ENCODE measurements around the gene INCENP.
A peak's percentile ranks its signal among the peaks of the same experiment; 100 is the strongest.
"Not testable (repeated sequence)": the region's sequence is repeated elsewhere in the genome, so short reads cannot be mapped to it uniquely, and the experiment has no call there.

The INCENP gene

GRCh38 chr11:62123669-62124185 lies at the start of gene INCENP:
Gene INCENP, plus strand, starts transcription at chr11:62124011. Its CDS starts 4,151 bp downstream, at chr11:62128162.
- no peak for TF ChIP-seq CTCF (IDR thresholded peaks at IDR 0.05)
- H3K36me3 ChIP-seq: peaks cover 0 to 9% (median 4%) of the 10 kb centered on the region in 3 donors
- no peaks in the 10 kb centered on the region for H3K27me3 ChIP-seq
- peaks cover 0 to 22% (median 13%) of the 10 kb centered on the region in 4 donors for H3K4me1 ChIP-seq
- H3K27ac ChIP-seq: peak within 1 kb of the TSS; percentile 64 to 67
- no peaks in the 10 kb centered on the region for H3K9me3 ChIP-seq
- intact Hi-C loops (cut with DNase I; ENCODE audit: low total_unique reads): no loop called here
- DNase-seq: peak; percentile 97 to 98
- peak within 1 kb of the TSS; percentile 68 to 85 for H3K4me3 ChIP-seq

DNA sequence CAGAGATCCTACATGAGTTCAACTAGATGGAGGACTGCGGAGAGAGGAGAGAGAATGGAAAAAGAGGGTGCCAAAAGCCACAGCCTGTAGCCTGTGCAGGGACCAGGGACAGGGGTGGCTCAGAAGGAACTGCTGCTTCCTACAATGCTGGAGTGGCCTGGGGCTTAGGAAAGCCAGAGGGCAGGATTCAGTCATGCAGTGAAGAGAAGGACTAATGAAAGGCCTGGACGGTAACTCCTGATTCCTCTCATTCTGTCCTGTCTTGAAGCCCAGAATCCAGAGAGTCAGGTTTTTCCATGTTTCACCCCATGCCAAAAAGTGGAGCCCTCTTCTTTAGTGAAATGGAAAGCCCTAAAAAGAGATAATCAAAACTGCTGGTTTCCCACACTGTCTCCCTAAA lies 48.4 kb upstream of the INCENP start:
- H3K27me3 ChIP-seq: no peaks in the 10 kb centered on the region
- TF ChIP-seq CTCF (IDR thresholded peaks at IDR 0.05): no peak
- H3K9me3 ChIP-seq: no peaks in the 10 kb centered on the region
- no peak for DNase-seq
- H3K36me3 ChIP-seq: no peaks in the 10 kb centered on the region
- no peak overlapping the region for H3K27ac ChIP-seq
- no peak overlapping the region for H3K4me3 ChIP-seq
- H3K4me1 ChIP-seq: no peaks in the 10 kb centered on the region
- intact Hi-C loops (cut with DNase I; ENCODE audit: low total_unique reads): no loop called here

- TF ChIP-seq CTCF (IDR thresholded peaks at IDR 0.05): no peak
- intact Hi-C loops (cut with DNase I; ENCODE audit: low total_unique reads): no loop called here
- no peaks in the 10 kb centered on the region for H3K27me3 ChIP-seq
These were observed 46.7 kb upstream of the INCENP start for GRCh38 chr11:62077132-62077531.

DNA sequence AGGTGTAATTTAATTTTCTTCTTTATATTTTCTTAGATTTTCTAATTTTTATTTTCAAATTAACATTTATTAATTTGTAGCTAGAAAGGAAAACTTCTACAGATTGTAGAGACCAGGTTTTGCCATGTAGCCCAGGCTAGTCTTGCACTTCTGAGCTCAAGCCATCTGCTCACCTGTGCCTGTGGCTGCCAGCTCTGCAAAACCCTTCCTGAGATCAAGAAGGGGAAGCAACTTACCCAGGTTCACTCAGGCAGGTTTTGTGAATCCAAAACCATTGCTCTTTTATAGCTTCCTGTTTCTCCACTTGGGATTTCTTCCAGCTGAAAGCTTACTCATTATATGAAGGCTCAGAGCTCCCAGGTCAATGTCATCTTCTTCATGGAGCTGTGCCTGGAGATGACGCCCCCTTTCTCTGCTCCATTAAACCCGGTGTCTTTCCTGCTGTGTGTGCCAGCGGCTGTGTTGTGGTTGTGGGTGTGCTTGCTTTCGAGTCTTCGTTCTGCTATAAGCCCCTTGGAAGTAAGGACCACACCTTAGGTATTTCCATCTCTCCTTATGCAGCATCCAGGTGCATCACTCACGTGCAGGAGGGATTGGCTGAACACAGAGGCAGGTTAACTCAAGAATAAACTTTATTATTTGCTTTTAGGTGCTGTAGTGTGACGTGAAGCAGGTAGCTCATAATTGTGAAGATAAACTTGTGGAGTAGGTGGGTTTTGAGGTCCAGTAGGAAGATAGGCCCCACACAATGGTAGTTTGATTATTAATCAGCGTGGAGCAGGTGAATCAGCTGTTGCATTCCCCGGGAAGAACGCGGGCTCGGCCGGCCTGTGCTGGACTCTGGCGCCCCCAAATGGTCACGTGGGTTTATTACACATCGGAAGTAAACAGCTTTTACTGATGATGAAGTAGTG lies 42.2 kb upstream of the INCENP start:
- DNase-seq: peak; percentile 74 to 87
- intact Hi-C loops (cut with DNase I; ENCODE audit: low total_unique reads): loop anchor here (2.0 kb wide), 1 partner anchor 183 kb away; no protein-coding TSS in a partner anchor
- no peak overlapping the region for H3K27ac ChIP-seq
- H3K4me3 ChIP-seq: no peak overlapping the region
- peak; percentile 92 to 94 for TF ChIP-seq CTCF (IDR thresholded peaks at IDR 0.05)
- H3K9me3 ChIP-seq: no peaks in the 10 kb centered on the region
- H3K4me1 ChIP-seq: no peaks in the 10 kb centered on the region
- no peaks in the 10 kb centered on the region for H3K27me3 ChIP-seq
- H3K36me3 ChIP-seq: no peaks in the 10 kb centered on the region

More at GRCh38 chr11:62077132-62077531, 46.7 kb upstream of the INCENP start:
- H3K4me1 ChIP-seq: no peaks in the 10 kb centered on the region
- H3K27ac ChIP-seq: no peak overlapping the region
- H3K4me3 ChIP-seq: no peak overlapping the region
- no peaks in the 10 kb centered on the region for H3K36me3 ChIP-seq
- no peaks in the 10 kb centered on the region for H3K9me3 ChIP-seq
- no peak for DNase-seq

- intact Hi-C loops (cut with DNase I; ENCODE audit: low total_unique reads): loop anchor here (2.0 kb wide), 1 partner anchor 183 kb away; no protein-coding TSS in a partner anchor
These were observed 41.5 kb upstream of the INCENP start for GRCh38 chr11:62082292-62082657.

GRCh38 chr11:62084801-62085200 lies 39.0 kb upstream of the INCENP start:
- intact Hi-C loops (cut with DNase I; ENCODE audit: low total_unique reads); DNase-seq; H3K4me3 ChIP-seq; H3K36me3 ChIP-seq; H3K9me3 ChIP-seq; H3K27ac ChIP-seq; H3K4me1 ChIP-seq; H3K27me3 ChIP-seq: not testable (repeated sequence)

More at GRCh38 chr11:62082292-62082657, 41.5 kb upstream of the INCENP start:
- Histone ChIP-seq H3K9me3 (no peaks in the 10 kb centered on the region), H3K4me3 (no peak overlapping the region), H3K4me1 (no peaks in the 10 kb centered on the region), H3K36me3 (no peaks in the 10 kb centered on the region), H3K27me3 (no peaks in the 10 kb centered on the region), H3K27ac (no peak overlapping the region)
- TF ChIP-seq CTCF (IDR thresholded peaks at IDR 0.05): no peak
- DNase-seq: no peak
